ENCODE measurements around the gene EVPLL.
"Not testable (repeated sequence)": the region's sequence is repeated elsewhere in the genome, so short reads cannot be mapped to it uniquely, and the experiment has no call there.

Gene EVPLL

GRCh38 chr17:18377437-18378204, at the start of gene EVPLL:
TSS of gene EVPLL (plus strand) at chr17:18377778. CDS start at chr17:18380938, 3,160 bp downstream.
- no peak for DNase-seq (ENCODE audit: extremely low read depth, low read depth)
- no peak for TF ChIP-seq CTCF (IDR thresholded peaks at IDR 0.05; ENCODE audit: low read depth, low read length)

GRCh38 chr17:18328643-18329204, 48.9 kb upstream of the EVPLL start:
- DNase-seq (ENCODE audit: extremely low read depth, low read depth) = no peak
- TF ChIP-seq CTCF (IDR thresholded peaks at IDR 0.05; ENCODE audit: low read depth, low read length) = no peak

- DNase-seq (ENCODE audit: extremely low read depth, low read depth) = no peak
- no peak for TF ChIP-seq CTCF (IDR thresholded peaks at IDR 0.05; ENCODE audit: low read depth, low read length)
Observed at GRCh38 chr17:18331879-18332278, 45.7 kb upstream of the EVPLL start.

- no peak for DNase-seq (ENCODE audit: extremely low read depth, low read depth)
- no peak for TF ChIP-seq CTCF (IDR thresholded peaks at IDR 0.05; ENCODE audit: low read depth, low read length)
Observed at GRCh38 chr17:18332909-18333489, 44.6 kb upstream of the EVPLL start.

GRCh38 chr17:18338158-18338557, 39.4 kb upstream of the EVPLL start:
- not testable (repeated sequence) for DNase-seq (ENCODE audit: extremely low read depth, low read depth)

- no peak for DNase-seq (ENCODE audit: extremely low read depth, low read depth)
- no peak for TF ChIP-seq CTCF (IDR thresholded peaks at IDR 0.05; ENCODE audit: low read depth, low read length)
Observed at GRCh38 chr17:18339933-18340332, 37.6 kb upstream of the EVPLL start.

- TF ChIP-seq CTCF (IDR thresholded peaks at IDR 0.05; ENCODE audit: low read depth, low read length) = no peak
- DNase-seq (ENCODE audit: extremely low read depth, low read depth) = no peak
Observed at GRCh38 chr17:18344021-18344420, 33.6 kb upstream of the EVPLL start.

All from AG09319 (cell line).